HG03103 (cell line): Measurements from ENCODE around the gene SP8.

Experiments
- ATAC-seq: cut with Tn5 transposase; IDR thresholded peaks from one replicate; pipeline ENCODE4 v1.9.1; 2021; ENCODE audit warnings: low read depth; ENCODE audit not compliant: unreplicated experiment

SP8 gene

DNA sequence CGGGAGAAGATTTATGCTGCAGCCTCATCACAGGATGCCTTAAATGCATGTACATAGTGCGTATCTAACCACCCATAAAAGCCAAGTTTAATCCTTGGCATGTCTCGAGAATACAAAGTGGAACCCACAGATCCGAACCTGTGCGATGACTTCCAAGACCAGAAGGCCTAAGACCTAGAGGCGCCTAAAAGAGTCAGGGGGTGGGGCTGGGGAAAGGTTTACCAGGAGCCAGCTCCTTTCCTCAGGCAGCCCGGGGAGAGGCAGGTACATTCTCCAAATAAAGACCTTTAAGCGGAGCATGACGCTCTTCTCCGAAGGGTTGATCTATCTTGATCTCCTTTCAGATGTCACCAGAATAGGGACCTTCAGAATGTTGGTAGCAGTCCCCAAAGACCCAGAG lies 9.7 kb downstream of the SP8 start:
- ATAC-seq, result no peak

DNA sequence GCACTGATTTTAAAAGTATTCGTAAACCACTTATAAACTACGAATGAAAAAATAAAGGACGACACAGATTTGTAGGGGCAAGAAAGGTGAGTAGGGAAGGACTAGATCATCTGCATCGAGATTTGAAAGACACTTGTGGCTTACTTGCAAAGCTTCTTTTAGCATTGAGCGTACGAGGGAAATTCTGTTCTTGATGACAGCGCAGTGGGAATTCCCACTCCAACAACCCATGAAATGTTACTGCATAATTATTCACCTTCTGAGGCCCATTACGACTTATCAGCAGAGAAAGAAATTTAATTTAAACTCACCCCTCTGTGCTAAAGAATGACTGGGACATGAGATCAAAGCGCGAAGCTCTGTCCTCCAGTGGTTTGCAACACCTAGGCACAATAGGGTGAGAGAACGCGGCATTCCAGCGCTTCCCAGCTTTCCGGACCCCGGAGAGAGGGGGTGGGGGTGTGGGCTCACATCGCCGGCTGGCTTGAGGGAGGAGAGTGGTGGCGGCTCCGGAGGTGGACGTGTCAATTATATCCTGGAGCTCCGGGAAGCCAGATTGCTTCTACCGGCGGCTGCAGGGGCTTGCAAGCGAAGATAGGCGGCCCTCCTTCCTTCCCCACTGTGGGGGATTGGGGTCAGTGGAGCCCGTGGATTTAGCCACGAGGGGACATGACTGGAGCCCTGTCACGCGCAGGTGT lies 10.3 kb downstream of the SP8 start:
- no peak for ATAC-seq

DNA sequence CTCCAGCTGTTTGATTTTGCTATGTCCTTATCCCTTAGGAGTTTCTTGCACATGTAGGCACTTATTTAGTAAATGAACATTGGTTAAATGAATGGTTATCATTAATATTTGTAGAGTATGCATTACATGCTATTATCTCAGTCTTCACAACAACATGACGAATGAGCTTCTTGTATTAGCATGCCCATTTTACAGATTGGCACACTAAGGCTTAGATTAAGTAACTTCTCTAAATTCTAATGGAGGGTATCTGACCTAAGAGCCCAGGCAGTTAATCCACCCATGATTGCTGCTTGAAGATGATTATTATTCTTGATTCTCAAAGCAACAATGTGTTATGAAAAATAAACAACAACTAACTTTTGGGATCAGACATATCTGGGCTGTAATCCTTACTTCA lies 32.7 kb downstream of the SP8 start:
- no peak for ATAC-seq

DNA sequence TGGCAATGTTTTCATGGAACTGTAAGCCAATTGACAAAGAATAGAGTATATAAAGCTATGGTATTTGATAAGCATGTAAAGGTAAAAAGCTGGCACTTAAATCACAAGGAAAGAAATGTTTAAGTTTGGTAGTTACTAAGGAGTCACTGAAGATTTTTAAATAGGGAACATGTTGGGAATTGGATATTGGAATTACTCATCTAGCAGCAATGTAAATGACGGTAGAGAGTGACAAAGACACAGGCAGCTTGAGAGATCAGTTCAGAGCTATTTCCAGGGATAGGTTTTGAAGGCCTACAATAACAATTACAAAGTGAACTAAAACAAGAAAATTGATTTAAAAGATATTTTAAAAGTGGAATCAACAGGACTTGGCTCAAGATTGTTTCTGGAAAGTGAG lies 36.8 kb downstream of the SP8 start:
- no peak for ATAC-seq

DNA sequence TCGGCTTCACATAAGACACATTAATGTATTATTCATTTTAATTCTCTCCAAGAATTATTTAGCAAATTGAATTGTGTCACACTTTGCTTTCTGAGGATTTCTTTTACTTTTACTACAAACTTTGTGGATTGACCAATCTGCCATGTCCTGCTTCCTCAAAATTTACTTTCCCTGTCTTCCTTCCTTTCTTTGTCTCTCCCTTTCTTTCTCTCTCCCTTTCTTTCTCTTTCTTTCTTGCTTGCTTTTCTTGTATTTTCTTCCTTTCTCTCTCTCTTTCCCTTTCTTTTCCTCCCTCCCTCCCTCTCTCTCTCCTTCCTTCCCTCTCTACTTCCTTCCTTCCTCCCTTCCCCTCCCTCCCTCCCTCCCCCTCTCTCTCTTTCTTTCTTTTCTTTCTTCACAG lies 37.8 kb downstream of the SP8 start:
- ATAC-seq, result no peak

DNA sequence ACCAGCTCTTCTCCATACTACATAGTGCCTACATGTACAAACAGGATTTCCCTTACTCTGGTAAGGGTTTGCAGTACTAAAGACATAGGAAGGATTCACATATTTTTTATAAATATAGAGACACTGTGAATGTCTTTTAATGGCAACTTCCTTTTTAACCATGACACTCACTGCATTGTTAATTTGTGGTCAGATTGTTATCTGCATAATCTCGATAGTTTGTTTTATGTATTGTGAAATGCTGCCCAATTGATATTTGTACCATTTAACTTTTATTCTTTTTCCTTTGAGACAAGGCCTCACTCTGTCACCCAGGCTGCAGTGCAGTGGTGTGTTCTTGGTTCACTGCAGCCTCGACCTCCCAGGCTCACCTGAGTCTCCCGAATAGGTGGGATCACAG lies 39.7 kb downstream of the SP8 start:
- no peak for ATAC-seq

DNA sequence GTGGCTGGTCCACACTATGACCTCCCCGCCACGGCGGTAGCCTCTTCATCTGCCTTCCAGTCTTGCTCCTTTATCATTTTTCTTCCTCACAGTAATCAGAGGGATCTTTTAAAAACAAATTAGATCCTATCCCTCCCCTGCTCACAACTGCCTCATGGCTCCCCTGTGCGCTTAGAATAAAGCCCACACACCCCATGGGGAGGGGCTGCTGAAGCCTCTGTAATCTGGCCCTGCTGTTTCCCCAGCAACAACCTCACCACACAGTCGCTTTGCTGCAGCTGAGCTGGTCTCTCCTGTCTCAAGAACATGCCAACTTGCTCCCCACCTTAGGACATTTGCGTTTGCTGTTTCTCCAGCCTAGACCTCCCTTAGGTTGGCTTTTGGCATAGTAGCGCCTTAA lies 41.0 kb downstream of the SP8 start:
- no peak for ATAC-seq

DNA sequence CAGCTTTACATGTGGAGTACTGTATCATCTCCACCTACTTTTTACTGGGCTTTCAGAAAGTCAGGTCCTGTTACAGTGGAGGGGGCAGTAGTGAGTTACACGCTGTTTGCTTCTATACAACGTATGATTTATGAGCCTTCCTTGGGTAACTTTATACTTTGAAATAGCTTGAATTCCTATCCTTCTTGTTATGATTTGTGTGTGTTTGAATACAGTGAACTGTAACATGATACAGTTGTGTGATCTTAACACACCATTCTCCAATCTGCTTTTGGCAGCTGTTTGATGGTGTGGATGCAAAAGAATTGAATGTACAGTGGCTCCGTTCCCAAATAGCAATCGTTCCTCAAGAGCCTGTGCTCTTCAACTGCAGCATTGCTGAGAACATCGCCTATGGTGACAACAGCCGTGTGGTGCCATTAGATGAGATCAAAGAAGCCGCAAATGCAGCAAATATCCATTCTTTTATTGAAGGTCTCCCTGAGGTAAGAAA lies 41.7 kb downstream of the SP8 start:
- ATAC-seq, result no peak

DNA sequence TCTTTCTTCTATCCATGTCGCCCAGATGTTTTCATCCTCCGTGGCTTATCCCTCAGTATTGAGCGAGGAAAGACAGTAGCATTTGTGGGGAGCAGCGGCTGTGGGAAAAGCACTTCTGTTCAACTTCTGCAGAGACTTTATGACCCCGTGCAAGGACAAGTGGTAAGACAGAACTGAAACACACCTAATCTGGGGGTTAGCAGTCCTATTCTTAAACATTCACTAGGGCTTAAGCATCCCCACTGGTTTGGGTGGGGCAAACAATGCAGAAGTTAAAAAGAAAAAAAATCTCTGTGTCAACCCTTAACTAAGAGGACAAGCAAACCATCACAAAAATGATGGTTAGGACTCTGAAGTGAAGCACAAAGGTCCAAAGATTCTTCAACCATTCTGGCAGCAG lies 43.8 kb downstream of the SP8 start:
- no peak for ATAC-seq

DNA sequence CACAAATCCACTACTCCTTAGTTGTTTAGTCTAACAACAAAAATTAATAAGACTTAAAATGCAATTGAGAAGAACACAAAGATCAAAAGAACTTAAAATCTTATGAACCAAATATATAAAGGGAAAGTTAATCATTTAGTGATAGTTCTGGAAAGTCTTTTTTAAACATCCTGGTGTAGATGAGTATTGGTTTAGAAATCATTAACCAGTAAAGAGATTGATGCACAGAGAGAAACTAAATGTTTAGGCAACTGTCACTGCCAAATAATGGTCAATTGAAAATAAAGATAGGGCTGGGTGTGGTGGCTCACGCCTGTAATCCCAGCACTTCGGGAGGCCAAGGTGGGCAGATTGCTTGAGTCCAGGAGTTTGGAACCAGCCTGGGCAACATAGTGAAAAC lies 44.9 kb downstream of the SP8 start:
- no peak for ATAC-seq

DNA sequence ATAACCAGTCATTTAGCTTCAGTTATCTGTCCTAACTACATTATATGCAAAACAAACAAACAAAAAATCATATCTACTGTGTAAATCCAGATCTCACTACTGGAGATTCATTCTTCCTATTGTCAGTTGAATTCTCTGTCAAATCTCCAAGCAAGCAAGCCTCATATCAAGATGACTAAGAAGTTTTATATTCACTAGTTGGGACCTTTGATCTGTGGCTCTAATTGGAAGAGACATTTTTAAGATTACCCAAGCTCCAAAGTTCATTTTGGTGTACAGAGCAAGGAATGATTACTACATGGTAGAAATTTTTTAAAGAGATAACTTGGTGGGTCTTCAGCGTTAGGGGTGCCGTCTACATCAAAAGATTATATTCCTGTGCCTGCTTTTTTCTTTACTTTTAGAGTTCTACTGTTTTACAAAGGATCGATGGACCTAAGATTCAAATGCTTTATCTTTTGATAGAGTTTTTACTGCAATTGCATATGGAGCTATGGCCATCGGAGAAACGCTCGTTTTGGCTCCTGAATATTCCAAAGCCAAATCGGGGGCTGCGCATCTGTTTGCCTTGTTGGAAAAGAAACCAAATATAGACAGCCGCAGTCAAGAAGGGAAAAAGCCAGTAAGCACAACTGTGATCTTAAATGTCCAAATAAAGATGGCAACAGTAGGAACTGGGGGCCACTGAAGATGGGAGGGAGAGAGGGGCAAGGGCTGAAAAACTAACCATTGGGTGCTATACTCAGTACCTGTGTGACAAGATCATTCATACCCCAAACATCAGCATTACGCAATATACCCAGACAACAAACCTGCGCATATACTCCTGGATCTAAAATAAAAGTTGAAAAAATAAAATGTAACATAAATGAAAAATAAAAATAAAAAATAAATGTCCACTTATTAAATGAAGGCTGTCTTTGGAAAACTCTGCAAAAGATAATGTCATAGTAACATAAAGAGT lies 47.9 kb downstream of the SP8 start:
- ATAC-seq, result no peak

DNA sequence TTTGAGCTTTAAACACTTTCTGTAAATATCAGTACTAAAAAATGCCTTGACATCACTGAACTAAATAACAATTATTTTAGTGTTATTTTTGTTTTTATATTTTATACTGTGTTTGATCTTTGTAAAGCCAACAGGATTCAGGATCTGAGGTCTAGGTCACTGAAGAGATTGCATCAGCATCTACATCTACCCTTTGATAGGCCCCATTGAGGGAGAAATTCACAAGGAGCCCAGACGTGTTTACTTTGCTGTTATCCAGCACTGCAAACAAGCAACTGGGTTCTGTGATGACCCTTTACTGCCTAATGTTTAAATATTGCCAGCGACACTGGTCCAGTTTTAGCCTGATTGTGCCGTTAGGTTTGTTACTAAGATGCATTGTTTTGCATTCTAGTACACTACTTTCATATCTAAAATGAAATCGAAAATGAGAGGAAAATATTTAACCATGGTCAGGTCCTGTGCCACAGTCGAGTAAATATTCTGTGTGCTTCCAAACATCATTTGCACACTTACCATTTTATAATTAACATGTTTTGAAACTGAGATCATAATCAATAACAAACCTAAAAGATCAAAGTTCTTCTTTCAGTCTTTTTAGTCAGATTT lies 48.7 kb downstream of the SP8 start:
- ATAC-seq, result no peak

DNA sequence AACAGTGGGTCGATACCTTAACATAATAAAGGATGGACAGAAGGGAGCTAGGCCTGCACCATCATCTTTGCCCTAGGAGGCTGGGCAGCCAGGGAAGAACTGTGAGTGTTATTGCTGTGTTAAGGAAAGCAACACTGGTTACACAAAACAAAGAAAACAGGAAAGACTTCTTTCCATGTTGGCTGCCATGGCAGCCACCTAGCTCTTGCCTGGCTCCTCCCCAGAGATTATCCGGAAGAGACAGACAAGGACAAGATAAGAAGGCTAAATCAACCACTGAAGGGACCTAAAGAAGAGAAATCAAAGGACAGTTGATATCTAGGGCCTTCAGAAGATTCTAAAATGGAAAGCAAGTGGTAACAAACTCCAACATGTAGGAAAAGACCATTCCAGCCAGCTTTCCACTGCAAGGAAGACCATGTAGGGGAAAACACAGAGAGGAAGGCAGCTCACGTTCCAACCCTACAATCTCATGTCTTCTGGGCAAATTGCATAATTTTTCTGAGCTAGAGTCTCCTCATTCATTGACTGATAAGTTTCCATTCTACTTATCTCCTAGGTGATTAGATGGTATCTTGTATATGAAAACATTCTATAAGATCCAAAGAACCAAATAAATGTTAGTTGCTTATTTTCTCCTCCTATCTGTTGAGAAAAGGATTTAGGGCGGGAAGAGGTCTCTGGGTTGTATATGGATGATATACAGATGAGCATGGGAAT lies 51.2 kb downstream of the SP8 start:
- no peak for ATAC-seq
